Keratinocyte (primary cell): ENCODE results near the gene NPAS3.

Experiments used
- EZH2 ChIP-seq: IDR thresholded peaks from one replicate; pipeline ENCODE4 v1.6.1; 2012; ENCODE audit warnings: inconsistent platforms, mild to moderate bottlenecking, low read length, moderate library complexity
- TF ChIP-seq, protein P1 (sequence below), 3 experiments: IDR thresholded peaks in 1 of 3; conservative IDR thresholded peaks in 1 of 3; optimal IDR thresholded peaks in 1 of 3; 2 replicates in 2 of 3; 3 replicates in 1 of 3; pipeline versions ENCODE3 to v1.5.1; 2011; ENCODE audit warnings: low read length in 3 of 3, mild to moderate bottlenecking in 3 of 3, moderate library complexity in 2 of 3, control low read depth in 1 of 3, inconsistent platforms in 1 of 3; ENCODE audit not compliant: insufficient read depth in 2 of 3; ENCODE audit errors: extremely low read depth in 1 of 3

DNA sequence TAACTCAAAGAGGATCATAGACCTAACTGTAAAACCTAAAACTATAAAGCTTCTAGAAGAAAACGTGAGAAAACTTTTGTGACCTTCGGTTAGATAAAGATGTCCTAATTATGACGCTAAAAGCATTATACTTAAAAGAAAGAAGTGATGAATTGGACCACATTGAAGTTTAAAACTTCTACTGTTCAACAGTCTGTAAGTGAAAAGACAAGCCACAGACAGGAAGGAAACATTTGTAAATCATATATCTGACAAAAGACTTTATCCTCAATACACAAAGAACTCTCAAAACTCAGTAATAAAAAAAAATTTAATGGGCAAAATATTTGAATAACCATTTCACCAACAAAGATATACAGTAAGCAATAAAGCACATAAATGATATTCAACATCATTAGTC lies 667.9 kb downstream of the NPAS3 start:
- TF ChIP-seq, protein P1, sequence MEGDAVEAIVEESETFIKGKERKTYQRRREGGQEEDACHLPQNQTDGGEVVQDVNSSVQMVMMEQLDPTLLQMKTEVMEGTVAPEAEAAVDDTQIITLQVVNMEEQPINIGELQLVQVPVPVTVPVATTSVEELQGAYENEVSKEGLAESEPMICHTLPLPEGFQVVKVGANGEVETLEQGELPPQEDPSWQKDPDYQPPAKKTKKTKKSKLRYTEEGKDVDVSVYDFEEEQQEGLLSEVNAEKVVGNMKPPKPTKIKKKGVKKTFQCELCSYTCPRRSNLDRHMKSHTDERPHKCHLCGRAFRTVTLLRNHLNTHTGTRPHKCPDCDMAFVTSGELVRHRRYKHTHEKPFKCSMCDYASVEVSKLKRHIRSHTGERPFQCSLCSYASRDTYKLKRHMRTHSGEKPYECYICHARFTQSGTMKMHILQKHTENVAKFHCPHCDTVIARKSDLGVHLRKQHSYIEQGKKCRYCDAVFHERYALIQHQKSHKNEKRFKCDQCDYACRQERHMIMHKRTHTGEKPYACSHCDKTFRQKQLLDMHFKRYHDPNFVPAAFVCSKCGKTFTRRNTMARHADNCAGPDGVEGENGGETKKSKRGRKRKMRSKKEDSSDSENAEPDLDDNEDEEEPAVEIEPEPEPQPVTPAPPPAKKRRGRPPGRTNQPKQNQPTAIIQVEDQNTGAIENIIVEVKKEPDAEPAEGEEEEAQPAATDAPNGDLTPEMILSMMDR (optimal IDR thresholded peaks at IDR 0.05 in 1 of 3, IDR thresholded peaks at IDR 0.05 in 1 of 3, conservative IDR thresholded peaks at IDR 0.05 in 1 of 3; ENCODE audit: extremely low read depth in 1 of 3, insufficient read depth in 2 of 3, low read length in 3 of 3), result no peak
- no peak for TF ChIP-seq EZH2
